ENCODE results near the gene PYGM.

GRCh38 chr11:64790205-64791095, 30.7 kb upstream of the PYGM start:
- no peak for TF ChIP-seq EZH2 (IDR thresholded peaks at IDR 0.05; ENCODE audit: borderline replicate concordance, low read length)
- TF ChIP-seq, protein P1, sequence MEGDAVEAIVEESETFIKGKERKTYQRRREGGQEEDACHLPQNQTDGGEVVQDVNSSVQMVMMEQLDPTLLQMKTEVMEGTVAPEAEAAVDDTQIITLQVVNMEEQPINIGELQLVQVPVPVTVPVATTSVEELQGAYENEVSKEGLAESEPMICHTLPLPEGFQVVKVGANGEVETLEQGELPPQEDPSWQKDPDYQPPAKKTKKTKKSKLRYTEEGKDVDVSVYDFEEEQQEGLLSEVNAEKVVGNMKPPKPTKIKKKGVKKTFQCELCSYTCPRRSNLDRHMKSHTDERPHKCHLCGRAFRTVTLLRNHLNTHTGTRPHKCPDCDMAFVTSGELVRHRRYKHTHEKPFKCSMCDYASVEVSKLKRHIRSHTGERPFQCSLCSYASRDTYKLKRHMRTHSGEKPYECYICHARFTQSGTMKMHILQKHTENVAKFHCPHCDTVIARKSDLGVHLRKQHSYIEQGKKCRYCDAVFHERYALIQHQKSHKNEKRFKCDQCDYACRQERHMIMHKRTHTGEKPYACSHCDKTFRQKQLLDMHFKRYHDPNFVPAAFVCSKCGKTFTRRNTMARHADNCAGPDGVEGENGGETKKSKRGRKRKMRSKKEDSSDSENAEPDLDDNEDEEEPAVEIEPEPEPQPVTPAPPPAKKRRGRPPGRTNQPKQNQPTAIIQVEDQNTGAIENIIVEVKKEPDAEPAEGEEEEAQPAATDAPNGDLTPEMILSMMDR (conservative IDR thresholded peaks at IDR 0.05 in 1 of 2, IDR thresholded peaks at IDR 0.05 in 1 of 2; ENCODE audit: extremely low read depth in 1 of 2, insufficient read depth in 1 of 2, low read depth in 1 of 2, low read length in 2 of 2), result no peak

Measured in mammary epithelial cell (primary cell).